ENCODE measurements around the gene ZNF276.
A peak's percentile ranks its signal among the peaks of the same experiment; 100 is the strongest.
"Not testable (repeated sequence)": the region's sequence is repeated elsewhere in the genome, so short reads cannot be mapped to it uniquely, and the experiment has no call there.

ZNF276 gene

GRCh38 chr16:89738538-89739317 lies 17.4 kb downstream of the ZNF276 start:
- DNase-seq: no peak

GRCh38 chr16:89739383-89739782 lies 18.0 kb downstream of the ZNF276 start:
- DNase-seq: no peak

GRCh38 chr16:89741342-89742014 lies 20.1 kb downstream of the ZNF276 start:
- DNase-seq: no peak

GRCh38 chr16:89742948-89743347 lies 21.6 kb downstream of the ZNF276 start:
- no peak for DNase-seq

- no peak for DNase-seq
These were observed 23.5 kb downstream of the ZNF276 start for GRCh38 chr16:89744813-89745212.

GRCh38 chr16:89746043-89746442 lies 24.7 kb downstream of the ZNF276 start:
- no peak for DNase-seq

- no peak for DNase-seq
These were observed 26.7 kb downstream of the ZNF276 start for GRCh38 chr16:89748076-89748475.

- no peak for DNase-seq
These were observed 27.6 kb downstream of the ZNF276 start for GRCh38 chr16:89748921-89749320.

- DNase-seq: no peak
These were observed 28.3 kb downstream of the ZNF276 start for GRCh38 chr16:89749637-89750036.

GRCh38 chr16:89759746-89760340 lies 38.5 kb downstream of the ZNF276 start:
- DNase-seq: no peak

GRCh38 chr16:89761304-89761922 lies 40.1 kb downstream of the ZNF276 start:
- peak in 1 of 5 donors; percentile 25 for DNase-seq

GRCh38 chr16:89764711-89765201 lies 43.4 kb downstream of the ZNF276 start:
- DNase-seq: peak in 2 of 5 donors; percentile 19 to 82

- no peak for DNase-seq
These were observed 44.0 kb downstream of the ZNF276 start for GRCh38 chr16:89765292-89765830.

GRCh38 chr16:89770367-89770766 lies 49.0 kb downstream of the ZNF276 start:
- no peak for DNase-seq

GRCh38 chr16:89775223-89775622 lies 53.9 kb downstream of the ZNF276 start:
- no peak for DNase-seq

- not testable (repeated sequence) for DNase-seq
These were observed 56.9 kb downstream of the ZNF276 start for GRCh38 chr16:89778211-89778610.

- no peak for DNase-seq
These were observed 58.0 kb downstream of the ZNF276 start for GRCh38 chr16:89779231-89779908.

- no peak for DNase-seq
These were observed 58.6 kb downstream of the ZNF276 start for GRCh38 chr16:89779909-89780305.

GRCh38 chr16:89782489-89782888 lies 61.2 kb downstream of the ZNF276 start:
- DNase-seq: no peak

GRCh38 chr16:89783952-89784351 lies 62.6 kb downstream of the ZNF276 start:
- not testable (repeated sequence) for DNase-seq

GRCh38 chr16:89784406-89784805 lies 63.1 kb downstream of the ZNF276 start:
- DNase-seq: no peak

GRCh38 chr16:89785523-89786155 lies 64.3 kb downstream of the ZNF276 start:
- peak in 4 of 5 donors; percentile 19 to 43 (median 34) for DNase-seq
